GM18526 (cell line): ENCODE results near the gene TGM3.

Experiments used
- POLR2A ChIP-seq: IDR thresholded peaks from 3 replicates; pipeline ENCODE4 v1.6.1; 2011; ENCODE audit not compliant: insufficient read length; ENCODE audit errors: extremely low read depth

The TGM3 gene

DNA sequence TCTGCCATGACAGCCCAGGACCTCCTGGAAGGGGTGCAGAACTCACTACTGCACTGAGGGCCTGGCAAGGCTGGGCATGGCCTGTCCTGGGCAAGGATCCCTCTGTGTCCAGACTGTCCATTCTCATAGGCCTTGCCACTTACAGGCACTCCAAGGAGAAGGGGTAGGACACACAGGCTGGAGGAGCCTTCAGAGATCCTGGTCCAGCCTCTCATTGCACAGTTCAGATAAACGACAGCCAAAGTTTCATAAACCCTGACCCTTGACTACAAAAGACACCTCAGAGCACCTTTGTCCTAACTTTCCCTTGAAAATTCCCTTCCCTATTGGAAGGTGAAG is 19.6 kb downstream of the TGM3 start:
- no peak for TF ChIP-seq POLR2A

DNA sequence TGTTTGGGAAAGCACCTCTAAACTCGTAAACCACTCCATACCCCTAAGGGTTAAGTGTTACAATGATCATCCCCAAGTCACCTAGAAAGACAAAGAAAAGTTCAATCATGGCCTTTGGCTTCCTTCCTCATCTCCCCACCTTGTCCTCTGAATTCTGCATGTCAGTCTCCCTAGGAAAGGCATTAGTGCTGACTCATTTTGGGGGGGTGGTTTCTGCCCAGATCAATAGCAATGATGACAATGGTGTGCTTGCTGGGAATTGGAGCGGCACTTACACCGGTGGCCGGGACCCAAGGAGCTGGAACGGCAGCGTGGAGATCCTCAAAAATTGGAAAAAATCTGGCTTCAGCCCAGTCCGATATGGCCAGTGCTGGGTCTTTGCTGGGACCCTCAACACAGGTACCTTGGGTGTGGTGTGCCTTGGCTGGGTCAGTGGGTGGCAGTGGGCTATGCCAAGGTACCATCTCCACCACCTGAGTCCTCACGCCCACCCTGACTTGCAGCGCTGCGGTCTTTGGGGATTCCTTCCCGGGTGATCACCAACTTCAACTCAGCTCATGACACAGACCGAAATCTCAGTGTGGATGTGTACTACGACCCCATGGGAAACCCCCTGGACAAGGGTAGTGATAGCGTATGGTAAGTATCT is 21.2 kb downstream of the TGM3 start:
- TF ChIP-seq POLR2A = no peak

DNA sequence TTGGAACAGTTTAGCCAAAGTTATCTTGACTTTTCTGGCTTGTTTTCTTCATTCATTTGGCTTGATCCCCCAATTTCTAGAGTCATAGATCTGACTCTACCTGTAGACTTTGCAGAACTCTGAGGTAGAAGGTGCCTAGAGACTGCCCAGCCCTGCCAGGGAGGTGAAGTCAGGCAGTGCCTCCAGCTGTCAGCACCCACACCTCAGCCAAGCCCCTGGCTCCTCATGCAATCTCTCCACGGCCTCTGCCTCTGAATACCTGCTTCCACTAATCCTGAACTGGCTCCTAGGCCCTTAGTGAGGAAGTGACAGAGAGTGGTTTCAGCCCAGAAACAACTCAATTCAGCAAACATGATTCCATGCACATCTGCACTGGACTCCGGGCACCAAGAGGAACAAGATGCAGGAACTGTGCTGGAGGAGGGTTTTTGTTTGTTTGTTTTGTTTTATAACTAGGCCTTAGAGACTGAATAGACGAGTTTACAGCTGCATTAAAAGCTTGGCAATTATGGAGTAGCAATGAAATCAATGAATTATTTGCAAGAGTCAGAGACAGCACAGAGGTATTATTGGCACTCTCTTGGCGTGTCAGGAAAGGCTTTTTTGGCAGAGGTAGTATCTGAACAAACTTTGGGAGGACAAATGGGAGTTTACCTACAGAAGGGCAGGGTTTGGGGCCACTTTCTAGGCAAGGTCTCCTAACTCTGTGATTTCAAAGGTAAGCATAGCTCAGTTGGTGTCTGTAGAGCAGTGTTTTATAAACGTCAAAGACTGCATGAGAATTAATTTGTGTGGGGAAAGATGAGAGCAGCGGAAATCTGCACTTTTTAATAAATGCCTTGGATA is 25.2 kb downstream of the TGM3 start:
- TF ChIP-seq POLR2A = no peak

DNA sequence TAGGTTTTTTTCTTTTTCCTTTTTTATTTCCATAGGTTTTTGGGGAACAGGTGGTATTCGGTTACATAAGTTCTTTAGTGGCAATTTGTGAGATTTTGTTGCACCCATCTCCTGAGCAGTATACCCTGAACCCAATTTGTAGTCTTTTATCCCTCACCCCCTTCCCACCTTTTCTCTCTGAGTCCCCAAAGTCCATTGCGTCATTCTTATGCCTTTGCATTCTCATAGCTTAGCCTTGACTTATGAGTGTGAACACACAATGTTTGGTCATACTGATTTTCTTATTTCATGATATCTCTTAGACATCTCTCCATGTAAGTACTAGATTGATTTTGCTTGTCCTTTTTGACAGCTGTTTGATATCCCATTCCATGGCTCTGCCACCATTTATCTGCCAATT is 27.2 kb downstream of the TGM3 start:
- TF ChIP-seq POLR2A = no peak

DNA sequence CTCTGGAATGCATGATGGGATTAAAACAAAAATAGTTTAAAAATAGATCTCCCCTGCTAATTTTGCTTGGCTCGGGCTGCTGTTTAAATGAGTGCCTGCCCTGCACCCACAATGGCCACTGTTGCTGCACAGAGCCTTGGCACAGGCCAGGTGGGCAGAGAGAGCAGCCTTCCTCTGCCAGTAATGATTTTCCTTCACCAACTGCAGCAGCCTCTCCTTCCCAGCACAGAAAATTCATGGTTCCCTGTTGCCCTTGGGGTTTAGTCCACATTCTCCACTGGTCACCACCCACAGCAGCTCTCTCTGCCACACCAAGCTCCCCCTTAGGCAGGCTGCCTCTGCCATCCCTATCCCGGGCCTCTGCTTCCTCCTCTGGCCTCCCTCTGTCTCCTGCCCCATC is 30.2 kb downstream of the TGM3 start:
- no peak for TF ChIP-seq POLR2A

DNA sequence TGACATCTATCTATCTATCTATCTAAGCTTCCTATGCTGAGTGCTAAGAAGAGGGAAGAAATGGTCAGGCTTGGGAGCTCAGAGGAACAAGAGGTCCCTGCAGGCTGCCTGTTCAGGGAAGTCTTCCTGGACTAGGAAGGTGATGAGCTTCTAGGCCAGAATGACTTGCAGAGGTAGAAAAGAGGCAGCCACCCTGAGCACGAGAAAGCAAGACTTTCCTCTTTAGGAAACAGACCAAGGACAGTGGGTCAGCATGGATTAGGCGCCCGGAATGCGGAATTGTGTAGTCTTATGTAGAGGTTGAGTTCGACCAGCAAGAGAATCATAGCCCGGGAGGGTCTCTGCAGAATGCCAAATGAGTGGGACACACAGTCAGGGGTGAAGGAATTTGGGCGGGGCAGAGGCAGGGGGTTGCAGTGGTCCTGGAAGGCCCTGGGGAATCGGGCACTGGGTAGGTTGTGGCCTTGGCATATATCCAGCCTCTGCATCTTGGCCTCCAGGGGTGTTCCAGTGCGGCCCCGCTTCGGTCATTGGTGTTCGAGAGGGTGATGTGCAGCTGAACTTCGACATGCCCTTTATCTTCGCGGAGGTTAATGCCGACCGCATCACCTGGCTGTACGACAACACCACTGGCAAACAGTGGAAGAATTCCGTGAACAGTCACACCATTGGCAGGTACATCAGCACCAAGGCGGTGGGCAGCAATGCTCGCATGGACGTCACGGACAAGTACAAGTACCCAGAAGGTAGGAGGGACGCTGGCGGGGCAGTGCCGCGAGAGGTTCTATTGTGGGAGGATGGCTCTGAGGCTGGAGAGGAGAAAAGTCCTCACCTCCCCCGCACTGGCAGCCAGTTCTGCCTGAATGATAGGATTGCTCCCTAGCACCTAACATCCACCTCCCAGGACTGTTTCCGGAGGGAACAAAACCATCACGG is 32.1 kb downstream of the TGM3 start:
- TF ChIP-seq POLR2A = no peak

DNA sequence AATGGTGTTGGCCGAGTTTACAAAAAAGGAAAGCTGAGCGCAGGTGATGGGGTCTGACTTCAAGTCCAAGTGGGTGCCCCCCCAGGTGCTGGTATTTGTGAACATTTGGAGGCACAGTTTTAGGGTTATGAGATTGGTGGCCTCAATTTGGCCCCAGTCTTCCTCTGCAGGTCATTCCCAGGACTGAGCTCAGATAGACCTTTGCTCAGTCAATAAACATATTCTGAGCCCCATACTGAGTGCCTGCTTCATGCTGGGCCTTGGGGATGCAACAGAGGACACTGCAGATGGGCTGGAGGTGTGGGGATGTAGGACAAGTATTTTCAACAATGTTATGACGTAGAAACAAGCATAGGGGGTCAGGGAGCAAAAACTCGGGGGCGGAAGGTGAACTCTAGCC is 33.5 kb downstream of the TGM3 start:
- no peak for TF ChIP-seq POLR2A

DNA sequence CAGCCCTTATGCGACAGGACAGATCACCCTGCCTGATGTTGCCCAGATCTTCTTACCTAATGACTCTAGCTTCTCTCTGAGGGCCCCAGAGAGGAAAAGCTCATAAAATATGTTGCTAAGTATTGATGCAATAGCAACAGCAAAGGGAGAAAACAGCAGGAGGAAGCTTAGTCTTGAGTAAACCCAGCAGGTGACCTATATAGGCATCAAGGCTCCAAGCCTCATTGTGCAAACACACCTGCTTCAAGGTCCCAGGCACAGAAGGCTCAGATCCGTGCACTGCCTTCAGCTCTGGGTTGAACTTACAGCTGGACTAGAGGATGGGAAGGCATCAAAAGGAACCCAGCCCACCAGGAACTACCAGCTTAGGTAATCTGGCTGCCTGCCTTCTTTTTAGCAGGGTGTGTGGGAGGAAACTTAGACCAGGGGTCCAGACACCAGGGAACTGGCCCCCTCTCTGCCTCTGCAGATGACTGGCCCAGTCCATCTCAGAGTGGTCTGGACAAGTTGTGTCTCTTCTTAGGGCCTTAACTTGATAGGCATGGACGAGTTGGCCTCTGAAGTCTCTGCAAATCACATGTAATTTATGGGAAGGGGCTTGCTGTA is 34.4 kb downstream of the TGM3 start:
- no peak for TF ChIP-seq POLR2A

DNA sequence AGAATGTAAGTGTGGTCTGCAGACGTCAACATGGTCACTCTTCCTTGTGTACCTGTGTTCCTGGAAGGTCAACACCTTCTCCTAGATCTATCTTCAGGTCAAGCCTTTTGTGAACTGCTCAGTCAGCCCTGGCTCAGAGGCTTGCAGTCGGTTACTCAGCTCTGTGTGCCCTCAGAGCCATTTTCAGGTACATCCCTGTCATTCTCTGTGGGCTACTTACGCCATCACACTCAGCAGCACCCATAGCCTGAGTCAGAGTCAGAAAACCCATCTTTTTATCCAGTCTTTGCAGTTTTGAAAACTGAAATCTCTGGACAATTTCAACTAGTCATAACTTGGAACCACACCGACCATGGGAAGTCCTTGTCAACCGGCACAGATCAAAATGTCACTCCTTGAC is 35.3 kb downstream of the TGM3 start:
- TF ChIP-seq POLR2A = no peak

DNA sequence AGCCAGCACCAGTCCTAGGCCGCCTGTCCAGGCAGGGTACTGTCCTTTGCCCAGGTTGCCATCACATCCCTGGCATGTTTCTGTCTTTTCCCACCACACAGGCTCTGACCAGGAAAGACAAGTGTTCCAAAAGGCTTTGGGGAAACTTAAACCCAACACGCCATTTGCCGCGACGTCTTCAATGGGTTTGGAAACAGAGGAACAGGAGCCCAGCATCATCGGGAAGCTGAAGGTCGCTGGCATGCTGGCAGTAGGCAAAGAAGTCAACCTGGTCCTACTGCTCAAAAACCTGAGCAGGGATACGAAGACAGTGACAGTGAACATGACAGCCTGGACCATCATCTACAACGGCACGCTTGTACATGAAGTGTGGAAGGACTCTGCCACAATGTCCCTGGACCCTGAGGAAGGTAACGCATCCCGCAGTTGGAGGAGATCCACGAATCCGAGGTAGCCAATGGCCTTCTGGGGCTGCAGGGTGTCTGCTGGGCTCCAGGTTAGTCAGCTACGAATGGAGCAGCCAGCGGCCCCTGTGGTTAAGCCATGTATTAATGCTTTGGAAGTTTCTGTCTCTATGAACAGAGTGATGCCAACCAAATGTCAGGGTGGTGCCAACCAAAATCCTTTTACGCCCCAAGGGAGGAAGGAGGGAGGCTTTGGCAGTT is 36.2 kb downstream of the TGM3 start:
- TF ChIP-seq POLR2A = no peak

DNA sequence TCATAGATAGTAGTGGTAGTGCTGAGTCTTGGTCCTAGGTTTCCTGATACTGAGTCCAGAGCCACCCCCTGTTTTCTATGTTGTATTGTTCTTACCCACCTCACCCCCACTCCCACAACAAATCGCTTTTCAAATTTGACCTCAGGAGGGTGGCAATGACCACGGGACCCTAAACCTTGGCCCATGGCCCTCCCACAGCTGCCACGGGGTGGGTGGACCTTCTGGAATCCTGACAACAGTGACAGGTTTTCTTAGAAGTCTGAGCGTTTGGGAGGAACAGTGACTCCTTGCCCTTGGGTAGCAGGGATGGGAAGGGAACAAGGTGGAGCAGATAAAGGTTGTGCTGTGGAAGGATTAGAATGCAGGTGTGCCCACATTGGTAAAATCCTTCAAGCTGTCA is 36.9 kb downstream of the TGM3 start:
- TF ChIP-seq POLR2A = no peak

DNA sequence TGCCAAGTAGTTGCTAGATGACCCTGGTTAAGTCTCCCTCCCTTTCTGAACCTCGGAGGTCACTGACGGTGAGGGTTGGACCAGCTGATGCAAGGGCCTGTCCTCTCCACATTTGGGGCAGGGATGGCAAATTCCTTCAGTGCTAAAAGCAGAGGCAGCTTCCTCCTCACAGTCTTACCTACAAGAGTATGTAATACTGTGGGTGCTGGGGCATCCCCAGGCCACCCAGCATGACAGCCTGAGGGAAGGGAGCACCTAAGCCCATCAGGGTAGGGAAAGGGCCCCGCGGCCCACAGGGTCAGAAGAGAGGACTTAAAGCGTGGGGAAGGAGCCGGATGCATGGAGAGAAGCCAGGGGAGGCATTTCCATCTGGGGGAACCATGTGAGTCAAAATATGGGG is 38.0 kb downstream of the TGM3 start:
- TF ChIP-seq POLR2A = no peak

DNA sequence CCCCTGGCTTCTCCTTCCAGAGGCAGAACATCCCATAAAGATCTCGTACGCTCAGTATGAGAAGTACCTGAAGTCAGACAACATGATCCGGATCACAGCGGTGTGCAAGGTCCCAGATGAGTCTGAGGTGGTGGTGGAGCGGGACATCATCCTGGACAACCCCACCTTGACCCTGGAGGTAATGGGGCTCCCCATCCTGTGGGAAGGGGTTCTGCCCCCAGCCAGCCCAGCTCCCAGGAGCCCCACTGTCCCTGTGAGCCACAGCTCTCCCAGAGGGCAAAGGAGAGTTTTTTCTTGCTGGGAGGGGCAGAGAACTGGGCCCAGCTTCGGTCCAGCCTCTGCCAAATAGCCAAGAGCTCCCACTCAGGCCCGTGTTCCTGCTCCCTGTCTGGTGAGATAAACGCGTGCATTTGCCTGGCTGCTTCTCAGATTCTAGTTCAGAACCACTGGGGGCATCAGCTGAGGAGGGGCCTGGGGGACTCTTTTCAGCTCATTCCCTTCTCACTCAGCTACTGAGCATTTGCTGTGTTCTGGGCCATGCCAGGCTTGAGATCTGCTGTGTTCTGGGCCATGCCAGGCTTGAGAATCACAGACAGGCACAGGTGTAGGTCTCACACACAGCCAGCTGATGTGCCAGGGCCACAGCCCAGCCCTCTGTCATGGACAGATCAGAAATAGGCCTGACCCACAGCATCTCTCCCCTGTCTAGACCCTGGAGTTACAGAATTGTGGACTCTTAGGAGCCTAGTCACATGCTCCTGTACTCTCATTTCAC is 39.5 kb downstream of the TGM3 start:
- no peak for TF ChIP-seq POLR2A

DNA sequence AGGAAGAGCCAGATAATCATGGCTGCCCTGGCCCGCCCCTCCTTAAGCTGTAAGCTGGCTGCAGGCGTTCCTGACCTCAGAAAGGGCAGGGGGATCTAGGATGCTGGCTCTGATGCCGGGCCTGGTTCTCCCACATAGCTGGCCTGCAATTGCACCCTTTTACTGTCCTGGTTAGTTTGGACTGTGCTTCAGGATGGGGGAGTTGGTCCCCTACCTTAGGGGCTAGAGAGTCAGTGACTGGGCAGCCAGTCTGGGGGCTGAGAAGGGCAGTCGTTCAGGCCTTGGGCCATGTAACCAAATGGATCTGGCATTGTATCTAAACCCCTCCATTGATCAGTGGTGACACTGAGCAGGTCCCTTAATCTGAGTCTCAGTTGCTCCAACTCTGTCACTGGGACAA is 40.7 kb downstream of the TGM3 start:
- TF ChIP-seq POLR2A = no peak
